ENCODE results near the gene SELENOO.
A peak's percentile ranks its signal among the peaks of the same experiment; 100 is the strongest.

Gene SELENOO

DNA sequence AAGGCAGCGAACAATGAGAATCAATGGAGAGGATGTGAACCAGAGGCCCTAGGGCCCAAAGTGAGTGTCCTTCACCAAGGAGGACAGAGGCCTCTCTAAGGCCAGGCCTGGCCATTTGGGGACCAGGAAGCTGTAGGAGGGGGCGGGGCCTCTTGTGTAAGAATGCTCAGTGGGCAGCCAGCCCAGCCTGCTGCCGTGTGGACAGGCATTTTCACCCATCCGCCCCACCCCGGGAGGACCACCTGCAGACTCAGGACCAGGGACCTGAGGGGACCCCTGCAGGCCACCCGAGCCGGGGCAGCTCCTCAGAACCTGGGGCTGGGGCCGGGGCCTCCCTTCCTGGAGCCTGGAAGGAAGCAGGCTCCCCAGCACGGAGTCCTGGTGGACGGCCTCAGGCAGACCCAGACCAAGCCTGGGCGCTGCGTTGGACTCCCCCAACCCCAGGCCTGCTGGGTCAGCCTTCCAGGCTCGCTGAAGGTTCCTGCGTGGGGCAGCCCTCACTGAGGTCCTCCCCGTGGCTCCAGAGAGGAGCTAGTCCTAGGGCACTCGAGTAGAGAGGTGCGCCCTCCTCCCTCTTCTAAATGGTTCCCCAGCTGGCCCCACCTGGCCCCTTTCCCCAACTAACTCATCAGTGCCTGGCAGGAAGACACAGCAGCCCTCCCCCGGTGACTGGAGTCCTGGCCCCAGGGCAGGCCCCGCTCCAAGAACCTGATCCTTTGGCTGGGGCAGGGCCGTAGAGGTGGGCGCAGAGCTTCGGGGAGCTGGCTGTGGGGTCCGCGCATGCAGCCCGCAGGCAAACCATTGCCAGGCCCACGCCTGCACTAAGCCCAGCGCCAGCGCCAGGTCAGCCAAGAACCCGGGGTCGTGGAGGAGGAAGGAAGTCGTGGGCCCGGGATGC lies 16.6 kb upstream of the SELENOO start:
- DNase-seq (ENCODE audit: low read depth in 2 of 2) = no peak

DNA sequence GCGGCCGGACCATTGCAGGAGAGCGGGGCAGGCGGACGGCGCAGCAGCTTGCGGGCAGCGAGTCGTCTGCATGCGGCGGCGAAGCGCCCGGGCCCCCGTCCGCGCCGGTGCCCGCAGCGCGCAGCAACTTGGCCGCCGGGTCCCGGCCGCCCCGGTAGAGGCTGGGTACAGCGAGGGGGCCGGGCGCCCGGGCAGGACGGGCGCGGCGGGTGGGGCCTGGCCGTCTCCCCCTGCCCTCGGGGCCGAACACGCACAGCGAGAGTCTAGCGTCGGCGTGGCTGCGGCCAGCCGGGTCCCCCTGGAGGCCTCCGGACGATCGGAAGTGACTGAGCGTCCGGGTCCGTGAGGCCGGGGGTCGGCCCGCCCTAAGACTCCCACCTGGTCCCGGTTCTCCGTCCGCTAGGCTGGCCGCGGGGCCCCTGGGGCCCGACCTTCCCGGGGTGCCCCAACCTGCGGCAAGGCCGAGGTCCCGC lies 15.9 kb upstream of the SELENOO start:
- DNase-seq (ENCODE audit: low read depth in 2 of 2) = no peak

DNA sequence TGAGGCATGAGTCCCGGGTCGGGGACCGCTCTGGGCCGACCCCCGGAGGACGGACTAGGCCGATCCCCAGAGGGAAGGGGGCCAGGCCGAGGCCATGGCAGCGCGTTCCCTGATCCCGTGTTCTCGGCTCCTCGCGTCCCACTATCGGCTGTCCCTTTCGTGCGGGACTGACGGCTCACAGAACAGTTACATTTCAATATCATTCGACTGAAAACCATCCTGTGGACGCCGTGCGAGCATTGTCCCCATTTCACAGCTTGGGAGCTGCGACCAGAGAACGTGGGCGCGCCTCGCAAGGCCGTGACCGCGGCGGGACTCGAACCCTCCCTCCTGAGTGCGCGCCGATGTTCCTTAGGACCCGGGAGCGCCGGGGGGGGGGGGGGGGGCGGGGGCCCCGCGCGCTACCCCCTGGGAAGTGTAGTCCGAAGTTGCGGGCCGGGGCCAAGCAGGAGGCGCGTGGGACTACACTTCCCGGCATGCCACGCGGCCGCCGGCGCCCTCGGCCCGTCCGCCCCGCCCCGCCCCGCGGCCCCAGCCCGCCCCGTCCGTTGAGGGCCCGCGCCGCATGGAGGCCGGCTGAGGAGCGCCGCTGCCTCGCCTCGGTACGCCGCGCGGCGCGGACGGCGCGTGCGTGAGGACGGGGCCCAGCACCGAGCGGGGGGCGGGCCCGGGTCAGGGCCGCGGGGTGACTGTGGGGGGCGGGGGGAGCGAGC lies 15.3 kb upstream of the SELENOO start, which contains the start of gene TRABD:
Gene TRABD (plus strand): TSS at position 539 of the 713 bp plus-strand sequence. CDS start 7,148 bp downstream, outside the sequence.
- DNase-seq (ENCODE audit: low read depth in 2 of 2) = peak; percentile 72 to 81

DNA sequence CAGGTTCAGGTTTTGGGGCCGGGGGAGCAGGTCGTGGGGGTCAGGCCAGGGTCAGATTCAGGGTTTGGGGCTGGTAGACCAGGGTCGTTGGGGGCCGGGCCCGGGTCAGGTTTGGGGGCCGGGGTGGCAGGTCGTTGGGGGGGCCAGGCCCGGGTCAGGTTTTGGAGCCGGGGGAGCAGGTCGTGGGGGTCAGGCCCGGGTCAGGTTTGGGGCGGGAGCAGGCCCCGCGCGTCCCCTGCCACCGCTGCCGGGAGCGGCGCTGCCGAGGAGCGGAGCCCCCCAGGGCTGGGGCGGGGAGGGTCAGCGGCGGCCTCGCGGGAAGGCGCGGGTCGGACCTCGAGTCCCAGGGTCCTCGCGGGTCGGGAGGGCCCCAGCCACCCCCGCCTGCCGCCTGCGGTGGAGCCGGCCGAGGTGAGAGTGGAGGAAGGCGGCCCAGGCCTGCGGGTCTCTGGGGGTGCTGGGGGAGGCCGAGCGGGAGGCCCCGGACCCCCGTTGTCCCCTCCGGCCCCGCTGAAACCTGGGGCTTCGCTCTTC lies 14.6 kb upstream of the SELENOO start:
- no peak for DNase-seq (ENCODE audit: low read depth in 2 of 2)

DNA sequence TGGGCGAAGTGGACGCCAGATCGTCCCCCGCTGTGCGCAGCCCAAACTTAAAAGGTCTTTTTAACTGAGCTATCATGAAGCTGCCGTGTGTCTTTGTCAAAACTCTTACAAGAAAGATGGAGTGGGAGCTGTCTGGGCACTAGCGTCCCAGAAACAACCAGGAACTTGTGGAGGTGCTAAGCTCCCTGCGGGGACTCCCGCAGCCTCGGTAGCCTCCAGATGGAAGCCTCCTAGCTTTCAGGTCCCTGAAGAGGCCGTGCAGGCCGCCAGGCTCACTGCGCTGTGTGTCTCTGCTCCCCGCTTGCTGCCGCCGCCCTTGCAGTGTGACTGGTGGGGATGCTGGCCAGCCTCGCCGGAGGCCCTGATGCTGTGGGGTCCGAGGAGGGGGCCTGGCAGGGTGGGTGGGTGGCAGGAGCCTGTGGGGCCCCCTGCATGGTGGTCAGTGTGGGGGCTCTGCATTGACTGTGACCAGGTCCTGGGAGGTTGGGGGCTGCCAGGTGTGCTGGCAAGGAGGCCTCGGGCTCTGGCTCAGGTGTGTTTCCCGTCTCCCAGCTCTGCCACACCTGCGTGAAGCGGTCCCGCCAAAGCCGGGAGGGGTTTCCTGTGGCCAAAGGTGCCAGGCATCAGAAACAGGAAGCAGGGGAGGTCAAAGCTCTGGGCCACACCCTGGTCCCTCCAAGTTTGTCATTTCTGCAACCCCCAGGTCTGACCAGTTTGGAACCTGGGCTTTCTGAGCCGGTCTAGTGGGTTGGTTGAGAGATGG lies 13.9 kb upstream of the SELENOO start:
- no peak for DNase-seq (ENCODE audit: low read depth in 2 of 2)

DNA sequence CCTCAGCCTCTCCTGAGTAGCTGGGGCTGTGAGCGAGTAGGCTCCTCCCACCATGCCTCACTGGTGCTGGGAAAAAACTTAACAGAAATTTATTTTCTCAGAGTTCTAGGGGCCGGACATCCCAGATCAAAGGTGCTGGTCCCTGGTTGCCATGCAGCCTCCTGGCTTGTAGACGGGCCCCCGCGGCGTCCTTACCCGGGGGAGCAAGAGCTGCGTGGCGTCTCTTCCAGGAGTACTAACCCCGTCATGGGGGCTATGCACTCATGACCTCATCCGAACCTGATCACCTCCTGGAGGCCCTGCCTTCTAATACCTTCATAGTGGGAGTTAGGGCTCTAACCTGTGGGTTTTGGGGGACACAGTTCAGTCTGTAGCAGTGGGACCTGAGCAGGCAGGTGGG lies 12.5 kb upstream of the SELENOO start:
- DNase-seq (ENCODE audit: low read depth in 2 of 2) = no peak

DNA sequence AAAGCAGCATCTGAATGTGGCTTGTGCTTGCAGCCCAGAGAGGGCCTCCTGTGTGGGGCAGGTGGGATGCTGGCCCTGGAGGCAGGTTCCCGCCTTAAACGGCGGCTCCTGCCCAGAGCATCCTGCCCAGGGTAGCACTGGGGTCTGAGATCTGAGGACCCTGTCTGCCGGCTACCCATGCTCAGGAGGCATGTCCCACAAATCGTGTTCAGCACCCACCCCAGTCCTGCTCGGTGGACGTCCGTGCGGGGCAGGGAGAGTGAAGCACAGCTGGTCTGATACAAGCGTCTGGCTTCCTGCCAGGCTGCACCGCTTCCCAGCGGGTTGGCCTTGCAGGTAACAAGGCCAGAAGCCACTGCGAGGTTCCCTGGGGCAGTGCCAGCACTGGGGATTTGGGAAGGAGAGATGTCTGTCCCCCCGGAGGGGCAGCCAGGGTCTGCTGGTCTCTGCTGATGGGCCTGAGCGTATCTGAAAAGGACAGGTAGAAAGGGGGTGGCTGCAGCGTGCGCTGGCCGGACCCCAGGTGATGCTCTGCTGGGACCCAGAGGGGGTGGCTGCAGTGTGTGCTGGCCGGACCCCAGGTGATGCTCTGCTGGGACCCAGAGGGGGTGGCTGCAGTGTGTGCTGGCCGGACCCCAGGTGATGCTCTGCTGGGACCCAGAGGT lies 11.5 kb upstream of the SELENOO start:
- no peak for DNase-seq (ENCODE audit: low read depth in 2 of 2)

DNA sequence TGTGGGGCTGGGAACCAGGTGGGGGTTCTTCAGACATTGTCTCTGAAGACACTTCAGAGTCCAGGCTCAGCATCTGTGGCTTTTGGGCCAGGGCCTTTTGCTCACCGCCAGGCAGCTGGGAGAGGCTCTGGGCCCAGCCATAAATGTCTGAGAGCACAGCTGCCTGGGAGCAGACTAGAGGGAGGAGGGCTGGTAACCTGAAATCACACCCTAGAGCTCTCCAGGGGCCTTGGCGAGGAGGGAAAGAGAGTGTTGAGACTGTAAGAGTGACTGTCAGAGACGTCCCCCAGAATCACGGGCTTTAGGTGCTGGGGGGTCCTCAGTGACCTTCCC lies 11.0 kb upstream of the SELENOO start:
- DNase-seq (ENCODE audit: low read depth in 2 of 2) = no peak

DNA sequence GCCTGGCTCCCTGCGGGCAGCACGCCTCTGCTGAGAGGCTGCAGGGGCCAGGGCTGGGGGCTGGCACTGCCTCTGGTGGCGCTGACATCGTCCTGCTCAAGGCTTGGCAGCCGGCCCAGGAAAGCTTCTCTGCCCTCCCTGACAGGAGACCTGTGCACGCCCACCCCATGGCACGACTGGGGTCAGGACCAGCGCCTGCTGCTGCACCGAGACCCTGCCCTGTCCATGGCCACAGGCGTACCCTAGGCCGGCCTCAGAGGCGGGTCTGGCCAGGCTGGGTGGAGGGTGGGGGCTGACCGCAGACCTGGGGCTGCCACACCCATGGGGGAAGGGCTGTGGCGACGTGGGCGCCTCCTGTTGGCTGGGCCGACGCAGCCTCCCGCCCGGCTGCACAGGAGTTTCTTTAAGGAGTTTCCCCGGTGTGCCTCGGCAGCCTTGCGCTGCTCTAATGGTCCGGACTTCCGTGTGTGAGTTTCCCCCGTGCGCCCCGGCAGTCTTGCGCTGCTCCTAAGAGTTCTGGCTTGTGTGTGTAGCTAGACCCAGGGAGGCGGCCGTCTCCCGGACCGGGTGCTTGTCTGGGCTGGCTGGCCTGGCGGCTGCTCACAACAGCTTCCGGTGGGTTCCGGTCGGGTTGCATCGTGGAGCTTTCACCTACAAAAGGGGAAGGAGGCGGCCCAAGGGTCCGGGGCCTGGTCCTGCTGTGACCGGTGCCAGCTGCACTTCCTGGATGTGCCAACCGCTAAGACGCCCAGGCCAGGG lies 10.4 kb upstream of the SELENOO start:
- peak; percentile 55 to 64 for DNase-seq (ENCODE audit: low read depth in 2 of 2)

DNA sequence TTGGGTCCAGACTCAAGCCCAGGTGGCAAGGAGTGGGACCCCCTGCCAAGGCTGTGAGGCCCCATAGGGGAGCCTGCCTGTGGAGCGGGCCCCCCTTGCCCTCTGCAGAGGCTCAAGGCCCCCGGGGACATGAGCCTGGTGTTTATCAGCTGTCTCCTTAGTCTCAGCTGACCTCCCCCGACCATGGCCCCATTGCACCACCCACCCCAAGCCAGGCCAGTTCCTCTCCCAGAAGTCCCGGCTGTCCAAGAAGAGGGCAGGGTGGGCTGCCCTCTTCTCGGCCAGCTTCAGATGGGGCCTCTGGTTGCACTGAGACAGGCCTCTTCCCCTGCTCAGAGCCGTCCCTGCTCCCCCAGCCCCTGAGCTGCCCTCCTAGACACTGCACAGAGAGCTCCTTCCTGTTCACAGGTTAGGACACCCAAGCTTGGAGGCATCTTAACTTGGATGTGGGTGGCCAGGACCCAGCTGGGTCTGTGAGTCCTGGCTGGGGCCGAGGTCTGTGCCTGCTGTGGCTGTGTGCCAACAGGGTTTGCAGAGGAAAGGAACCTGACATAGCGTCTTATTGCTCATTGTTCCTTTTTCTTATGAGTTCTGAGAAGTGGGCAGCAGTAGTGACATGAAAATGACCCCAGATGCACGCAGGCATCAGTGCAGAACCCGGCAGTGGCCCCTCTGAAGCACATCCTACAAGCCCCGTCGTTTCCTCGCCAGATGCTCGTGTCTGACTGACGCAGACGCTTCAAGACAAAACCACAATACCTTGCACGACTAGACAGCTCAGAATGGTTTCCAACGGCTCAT lies 9.7 kb upstream of the SELENOO start:
- peak; percentile 48 to 59 for DNase-seq (ENCODE audit: low read depth in 2 of 2)

DNA sequence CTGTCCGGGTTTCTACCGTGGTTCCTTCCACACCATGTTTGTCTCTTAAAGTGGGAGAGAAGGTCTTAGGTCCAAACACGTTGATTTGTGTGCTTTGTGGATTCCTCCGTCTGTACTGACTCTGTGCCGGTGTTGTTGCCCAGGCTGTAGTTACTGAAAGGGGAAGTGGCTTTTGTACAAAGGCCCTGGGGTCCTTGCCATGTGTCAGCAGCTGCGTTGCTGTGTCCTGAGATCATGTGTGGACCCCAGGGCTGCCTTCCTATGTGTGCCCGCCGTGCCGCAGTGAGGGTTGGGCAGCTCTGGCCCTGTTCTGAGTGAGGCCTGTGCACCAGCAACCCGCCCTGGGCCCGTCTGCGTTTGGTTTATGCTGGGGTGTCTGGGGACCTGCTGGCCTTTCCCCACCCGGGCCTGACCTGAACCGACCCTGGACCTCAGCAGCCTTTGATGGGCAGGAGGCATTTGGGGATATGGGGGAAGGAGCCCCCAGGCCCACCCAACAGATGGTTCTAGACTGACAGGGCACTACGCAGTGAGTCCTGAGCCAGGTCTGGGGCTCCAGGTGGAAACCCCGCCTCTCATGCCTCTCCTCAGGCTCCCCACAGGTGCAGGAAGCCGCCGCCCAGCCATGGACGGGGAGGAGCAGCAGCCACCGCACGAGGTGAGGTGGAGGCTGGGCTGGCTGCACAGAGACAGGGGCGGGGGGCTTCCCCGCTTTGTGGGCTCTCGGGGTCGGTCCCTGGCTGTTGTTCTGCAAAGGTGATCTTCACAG lies 8.2 kb upstream of the SELENOO start:
- DNase-seq (ENCODE audit: low read depth in 2 of 2) = no peak

DNA sequence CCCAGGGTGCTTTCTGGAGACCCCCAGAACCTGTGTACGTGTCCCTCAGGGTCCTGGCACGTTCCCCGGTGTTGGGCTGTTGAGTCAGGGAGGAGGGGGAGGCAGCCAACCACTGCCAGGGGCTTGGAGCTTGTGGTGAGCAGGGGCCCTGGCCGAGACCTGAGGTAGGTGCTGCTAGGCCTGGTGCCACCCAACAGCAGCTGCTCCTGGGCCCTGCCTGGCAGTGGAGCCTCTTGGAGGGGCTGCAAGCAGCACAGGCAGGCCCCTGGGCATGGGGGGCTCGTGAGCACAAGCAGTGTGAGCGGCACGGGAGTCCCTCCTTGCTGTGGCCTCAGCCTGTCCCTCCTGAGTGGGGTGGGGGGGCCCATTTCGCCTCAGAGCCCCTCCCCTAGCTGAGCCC lies 7.2 kb upstream of the SELENOO start:
- no peak for DNase-seq (ENCODE audit: low read depth in 2 of 2)

DNA sequence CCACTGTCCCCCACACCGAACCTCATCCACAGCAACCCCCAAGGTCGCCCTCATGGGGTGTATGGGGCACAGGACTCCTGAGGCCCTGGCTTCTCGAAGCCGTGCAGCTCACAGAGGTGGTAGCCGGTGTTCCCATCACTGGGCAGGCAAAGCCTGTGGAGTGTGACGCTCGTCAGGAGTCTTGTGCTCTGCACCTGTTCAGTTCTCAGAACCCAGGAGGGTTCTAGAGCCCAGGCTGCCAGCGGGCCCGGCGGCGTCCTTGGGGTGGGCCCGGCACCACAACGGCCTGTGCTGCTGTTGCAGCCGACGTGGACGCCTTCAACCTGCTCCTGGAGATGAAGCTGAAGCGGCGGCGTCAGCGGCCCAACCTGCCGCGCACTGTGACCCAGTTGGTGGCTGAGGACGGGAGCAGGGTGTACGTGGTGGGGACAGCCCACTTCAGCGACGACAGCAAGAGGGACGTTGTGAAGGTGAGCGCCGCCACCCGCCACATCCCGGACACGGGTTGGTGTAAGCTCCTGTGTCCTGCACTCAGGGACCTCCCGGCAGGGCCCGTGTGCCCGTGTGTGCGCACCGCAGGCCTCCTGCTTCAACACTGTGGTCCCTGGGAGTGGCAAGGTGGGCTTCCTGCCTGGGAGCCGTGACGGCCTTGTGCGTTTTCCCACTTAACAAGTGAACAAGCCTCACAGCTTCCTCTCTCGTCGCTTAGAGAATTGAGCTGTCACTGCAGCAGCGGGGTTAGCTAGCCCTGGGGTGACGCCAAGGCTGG lies 6.6 kb upstream of the SELENOO start:
- DNase-seq (ENCODE audit: low read depth in 2 of 2) = no peak

DNA sequence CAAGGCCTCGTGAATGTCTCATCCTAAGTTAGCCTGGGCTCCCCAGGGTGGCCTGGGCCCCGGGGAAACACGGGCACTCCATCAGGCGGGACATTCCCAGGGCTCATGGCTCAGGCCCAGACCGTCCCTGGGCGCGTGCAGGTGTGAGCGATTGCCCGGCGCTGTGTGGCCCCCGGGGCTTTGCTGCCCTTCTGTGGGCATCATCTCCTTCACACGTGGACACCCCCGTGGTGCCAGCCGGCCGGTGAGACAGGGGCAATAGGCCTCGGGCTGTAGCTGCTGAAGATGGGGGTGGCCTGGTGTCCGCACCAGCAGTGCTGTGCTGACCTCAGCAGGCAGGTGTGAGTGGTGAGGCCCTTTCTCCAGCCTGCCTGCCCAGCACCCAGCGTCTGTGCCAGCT lies 4.6 kb upstream of the SELENOO start:
- no peak for DNase-seq (ENCODE audit: low read depth in 2 of 2)

DNA sequence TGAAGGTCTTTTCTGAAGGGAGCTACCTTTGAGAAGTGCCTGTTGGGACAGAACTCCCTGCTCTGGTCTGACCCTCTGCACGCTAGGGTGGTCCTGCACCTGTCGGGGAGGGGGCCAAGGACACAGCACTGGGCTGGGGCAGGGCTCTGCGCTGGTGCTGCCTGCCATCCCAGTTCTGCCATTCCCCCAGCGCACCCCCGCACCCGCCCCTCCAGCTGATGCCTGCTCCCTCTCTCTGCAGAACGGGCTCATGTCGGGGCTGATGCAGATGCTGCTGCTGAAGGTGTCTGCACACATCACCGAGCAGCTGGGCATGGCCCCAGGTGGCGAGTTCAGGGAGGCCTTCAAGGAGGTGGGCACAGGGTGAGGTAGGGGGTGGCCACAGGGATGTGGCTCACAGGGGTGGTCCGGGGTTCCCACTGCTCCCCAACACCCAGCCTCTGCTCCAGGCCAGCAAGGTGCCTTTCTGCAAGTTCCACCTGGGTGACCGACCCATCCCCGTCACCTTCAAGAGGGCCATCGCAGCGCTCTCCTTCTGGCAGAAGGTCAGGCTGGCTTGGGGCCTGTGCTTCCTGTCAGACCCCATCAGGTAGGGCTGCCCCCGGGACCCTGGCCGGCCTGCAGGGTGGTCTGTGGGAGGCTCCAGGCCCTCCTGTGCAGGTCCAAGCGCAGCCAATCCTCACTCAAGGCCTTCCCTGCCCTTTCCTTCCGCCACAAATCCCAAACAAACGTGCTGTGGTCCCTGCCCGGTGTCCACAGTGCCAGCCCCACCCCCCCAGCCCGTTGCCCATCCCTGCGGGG lies 3.6 kb upstream of the SELENOO start:
- DNase-seq (ENCODE audit: low read depth in 2 of 2) = no peak

DNA sequence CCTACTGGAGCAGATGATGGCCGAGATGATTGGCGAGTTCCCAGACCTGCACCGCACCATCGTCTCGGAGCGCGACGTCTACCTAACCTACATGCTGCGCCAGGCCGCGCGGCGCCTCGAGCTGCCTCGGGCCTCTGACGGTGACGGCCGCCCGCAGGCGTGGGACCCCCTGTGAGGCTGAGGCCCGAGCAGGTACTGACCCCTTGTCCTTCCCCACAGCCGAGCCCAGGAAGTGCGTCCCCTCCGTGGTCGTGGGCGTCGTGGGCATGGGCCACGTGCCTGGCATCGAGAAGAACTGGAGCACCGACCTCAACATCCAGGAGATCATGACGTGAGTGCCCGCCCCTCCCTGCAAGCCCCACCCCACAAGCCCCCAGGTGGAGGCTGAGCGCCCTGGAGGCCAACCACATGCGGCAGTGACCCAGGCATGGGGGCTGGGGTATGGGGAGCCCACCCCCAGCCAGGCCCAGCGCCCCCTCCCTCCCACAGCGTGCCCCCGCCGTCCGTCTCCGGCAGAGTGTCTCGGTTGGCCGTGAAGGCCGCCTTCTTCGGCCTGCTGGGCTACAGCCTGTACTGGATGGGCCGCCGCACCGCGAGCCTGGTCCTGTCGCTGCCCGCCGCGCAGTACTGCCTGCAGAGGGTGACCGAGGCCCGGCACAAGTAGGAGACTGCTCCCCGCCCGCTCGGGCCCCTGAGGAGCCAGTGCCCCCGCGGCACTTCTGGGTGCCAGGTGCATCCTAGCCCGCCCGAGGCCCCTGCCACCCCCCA lies 2.8 kb upstream of the SELENOO start:
- DNase-seq (ENCODE audit: low read depth in 2 of 2) = no peak

DNA sequence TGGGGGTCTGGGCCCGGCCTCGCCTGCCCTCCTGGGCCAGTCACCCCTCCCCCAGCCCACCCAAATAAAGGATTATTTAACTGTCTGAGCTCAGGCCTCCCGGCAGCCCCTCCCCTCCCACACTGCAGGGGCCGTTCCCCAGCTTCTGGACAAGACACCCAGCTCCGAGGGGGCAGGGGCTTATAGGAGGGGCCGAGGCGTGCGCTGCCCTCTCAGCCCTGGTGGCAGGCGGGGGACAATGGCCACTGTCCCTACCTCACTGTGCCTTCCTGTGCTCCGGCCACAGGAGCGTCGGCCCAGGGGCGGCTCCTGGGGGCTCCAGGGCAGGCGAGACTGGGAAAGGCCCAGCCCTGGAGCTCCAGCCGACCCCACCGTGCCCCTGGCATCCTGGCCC lies 2.2 kb upstream of the SELENOO start:
- no peak for DNase-seq (ENCODE audit: low read depth in 2 of 2)

Data from stimulated activated CD4-positive, alpha-beta T cell treated with anti-CD3 and anti-CD28 coated beads, Interleukin-12 subunit alpha, Interleukin-12 subunit beta, amount 100 ng/mL, for 24 hours (primary cell).